IPS-NIHi11 (cell line): Measurements from ENCODE around the gene SAYSD1.

Experiments
- DNase-seq: peaks from one replicate; pipeline ENCODE4 v3.0.0; 2012; ENCODE audit warnings: mixed read lengths, low spot score

The SAYSD1 gene

GRCh38 chr6:39079197-39080125 is 35.5 kb downstream of the SAYSD1 start:
- DNase-seq: no peak

DNA sequence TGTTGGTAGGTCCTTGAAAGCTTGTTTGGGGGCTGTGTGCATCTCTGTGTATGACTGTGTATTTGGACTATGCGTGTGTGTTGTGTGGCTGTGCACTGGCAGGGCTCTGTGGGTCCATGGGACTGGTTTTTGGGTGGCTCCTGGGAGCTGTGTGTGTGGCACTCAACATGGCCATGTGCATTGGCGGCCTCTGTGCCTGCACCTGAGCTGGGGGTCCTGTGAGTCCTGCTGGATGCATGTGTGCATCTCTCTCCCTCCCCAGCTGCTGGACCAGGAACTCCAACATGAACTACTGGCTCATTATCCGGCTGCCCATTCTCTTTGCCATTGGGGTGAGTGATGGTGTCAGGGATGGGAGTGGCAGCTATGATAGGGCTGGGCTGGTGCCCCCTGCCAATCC is 36.3 kb downstream of the SAYSD1 start:
- no peak for DNase-seq

- no peak for DNase-seq
Measured at GRCh38 chr6:39077882-39078594, 36.9 kb downstream of the SAYSD1 start.

- DNase-seq: no peak
Measured at GRCh38 chr6:39076623-39077535, 38.1 kb downstream of the SAYSD1 start.

DNA sequence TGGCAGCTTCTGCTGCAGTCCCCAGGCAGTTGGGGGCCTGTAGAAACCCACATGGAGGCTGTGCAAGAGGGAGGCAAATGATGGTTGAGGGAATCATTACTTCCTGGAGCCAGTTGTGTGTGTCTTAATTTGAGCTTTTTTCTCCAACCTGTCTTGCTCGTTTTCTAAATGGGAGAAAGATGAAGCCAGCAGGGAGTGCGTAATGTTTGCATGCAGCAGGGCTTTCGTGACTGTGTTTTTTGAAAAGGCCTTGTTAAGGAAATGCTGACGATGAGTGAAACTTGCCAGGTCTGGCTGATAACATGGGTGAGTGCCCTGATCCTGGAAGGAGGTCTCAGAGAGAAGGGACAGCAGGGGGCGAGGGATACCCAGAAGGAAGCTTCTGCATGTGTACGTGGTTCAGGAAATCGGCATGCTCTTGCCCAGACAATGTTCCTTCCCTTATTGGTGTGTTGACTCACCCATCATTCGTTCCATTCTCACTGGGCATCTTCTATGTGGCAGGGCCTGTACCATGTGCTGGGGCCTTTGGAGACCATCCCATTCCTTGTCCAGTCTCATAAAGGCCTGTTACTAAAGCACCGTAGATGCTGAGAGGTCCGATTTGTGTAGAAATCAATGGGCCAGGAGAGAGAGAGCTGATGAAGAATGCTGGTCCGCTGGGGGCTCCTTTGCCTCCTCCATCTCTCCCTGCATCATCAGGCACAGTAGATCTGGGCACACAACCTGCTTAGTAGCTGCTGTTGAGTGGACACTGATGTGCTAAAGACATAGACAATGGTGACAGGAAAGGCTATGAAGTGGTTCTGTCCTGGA is 39.0 kb downstream of the SAYSD1 start:
- no peak for DNase-seq

DNA sequence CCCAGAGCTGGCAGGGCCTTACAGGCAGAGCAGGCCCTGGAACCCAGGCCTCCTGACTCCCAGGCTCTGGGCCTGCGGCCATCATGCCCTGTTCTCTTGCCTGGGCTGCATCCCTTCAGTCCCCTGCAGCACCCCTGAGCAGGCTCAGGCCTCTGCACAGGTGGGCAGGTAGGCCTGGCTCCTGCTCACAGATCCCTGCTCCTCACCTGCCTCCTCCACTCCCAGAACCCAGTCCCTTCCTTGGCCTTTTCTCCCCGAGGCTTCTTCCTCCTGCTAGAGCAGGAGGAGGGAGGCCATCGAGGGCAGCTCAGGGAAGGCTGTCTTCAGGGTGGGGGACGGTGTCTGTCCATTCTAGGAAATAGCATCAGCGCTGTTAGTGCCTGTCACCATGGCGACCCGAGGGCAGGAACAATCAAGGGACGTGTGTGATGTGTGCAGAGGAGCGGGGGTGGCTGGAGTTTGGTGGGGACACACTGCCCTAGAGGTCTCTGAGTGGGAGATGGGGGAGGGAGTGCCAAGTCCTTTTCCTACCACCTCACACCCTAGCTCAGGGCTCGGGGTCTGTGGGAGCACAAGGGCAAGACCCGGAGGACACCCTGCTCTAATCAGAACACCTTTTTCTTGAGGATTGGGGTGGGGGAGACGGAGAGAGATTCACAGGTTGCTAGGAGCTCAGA is 39.8 kb downstream of the SAYSD1 start:
- DNase-seq: no peak

- DNase-seq: no peak
Measured at GRCh38 chr6:39074486-39074885, 40.5 kb downstream of the SAYSD1 start.

- DNase-seq: no peak
Measured at GRCh38 chr6:39073471-39074355, 41.3 kb downstream of the SAYSD1 start.

DNA sequence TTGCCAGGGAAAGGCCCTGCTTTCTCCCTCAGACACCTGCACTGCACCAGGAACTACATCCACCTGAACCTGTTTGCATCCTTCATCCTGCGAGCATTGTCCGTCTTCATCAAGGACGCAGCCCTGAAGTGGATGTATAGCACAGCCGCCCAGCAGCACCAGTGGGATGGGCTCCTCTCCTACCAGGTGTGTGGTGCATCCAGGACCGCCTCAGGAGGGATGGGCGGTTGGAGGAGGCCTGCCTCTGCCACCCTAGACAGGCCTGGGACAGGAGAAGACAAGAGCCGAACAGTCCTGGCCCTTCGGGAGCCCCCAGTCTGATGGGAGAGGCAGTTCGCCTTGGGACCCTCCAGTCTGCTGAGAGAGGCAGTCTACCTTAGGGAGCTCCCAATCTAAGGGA is 42.2 kb downstream of the SAYSD1 start:
- no peak for DNase-seq

DNA sequence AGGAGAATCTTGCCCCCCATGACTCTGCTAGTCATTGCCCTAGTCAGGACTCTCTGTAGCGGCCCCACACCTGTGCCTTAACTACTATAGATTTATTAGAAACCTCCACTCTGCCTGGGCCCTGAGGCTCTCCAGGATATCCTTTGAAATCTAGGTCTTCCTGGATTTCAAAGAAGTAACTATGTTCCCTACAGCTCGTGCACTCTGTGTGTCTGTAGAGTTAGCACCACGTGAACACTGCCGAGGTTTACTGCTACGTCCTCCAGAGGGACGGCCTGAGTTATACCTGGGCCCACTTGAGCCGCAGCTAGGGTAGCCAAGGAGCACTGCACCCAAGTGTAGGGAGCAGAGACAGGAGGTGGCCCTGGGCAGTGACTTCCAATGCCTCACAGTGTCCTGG is 46.6 kb downstream of the SAYSD1 start:
- DNase-seq: no peak

- DNase-seq: no peak
Measured at GRCh38 chr6:39065561-39065960, 49.4 kb downstream of the SAYSD1 start.

- DNase-seq: no peak
Measured at GRCh38 chr6:39063526-39063925, 51.5 kb downstream of the SAYSD1 start.

- no peak for DNase-seq
Measured at GRCh38 chr6:39062014-39062740, 52.8 kb downstream of the SAYSD1 start.

GRCh38 chr6:39061588-39061987 is 53.4 kb downstream of the SAYSD1 start:
- DNase-seq: no peak

GRCh38 chr6:39061182-39061581 is 53.8 kb downstream of the SAYSD1 start:
- no peak for DNase-seq

GRCh38 chr6:39060467-39061160 is 54.4 kb downstream of the SAYSD1 start:
- no peak for DNase-seq

- DNase-seq: no peak
Measured at GRCh38 chr6:39059496-39060310, 55.3 kb downstream of the SAYSD1 start.
